Stomach (tissue), 19 donors: ENCODE data around the gene DMRT2. TPM values are rescaled to one million over a fixed set of nuclear protein-coding genes. Genes with fewer than 3 reads are reported as not detected.
A peak's percentile ranks its signal among the peaks of the same experiment; 100 is the strongest.

Source experiments
- DNase-seq, 2 donors: peaks; one replicate each; pipeline versions ENCODE4 v3.0.0 to v3.0.0-alpha.2; 2013 to 2019
- H3K27ac ChIP-seq, 5 donors: fragments of 200-600 bp in 4 of 5; sonication (generic) in 4 of 5; one replicate each; pipeline ENCODE4 v1.5.1; 2013 to 2019; ENCODE audit warnings: mild to moderate bottlenecking in 1 of 5, moderate library complexity in 1 of 5
- H3K27me3 ChIP-seq, 3 donors: fragments of 200-600 bp; sonication (generic); one replicate each; pipeline ENCODE4 v1.5.1; 2017 to 2019; ENCODE audit warnings: mixed run types in 1 of 3
- H3K36me3 ChIP-seq, 4 donors: fragments of 200-600 bp; sonication (generic); 1 replicate in 3 of 4; 2 replicates in 1 of 4; pipeline ENCODE4 v1.5.1; 2016 to 2019
- H3K4me1 ChIP-seq, 4 donors: fragments of 200-600 bp; sonication (generic); one replicate each; pipeline ENCODE4 v1.5.1; 2016 to 2019
- H3K4me3 ChIP-seq, 4 donors: fragments of 200-600 bp; sonication (generic) in 3 of 4; one replicate each; pipeline ENCODE4 v1.5.1; 2016 to 2019; ENCODE audit warnings: mild to moderate bottlenecking in 1 of 4
- H3K9me3 ChIP-seq, 4 donors: fragments of 200-600 bp; sonication (generic); one replicate each; pipeline ENCODE4 v1.5.1; 2016 to 2019
- CTCF ChIP-seq, 7 experiments: fragments of 450-650 bp in 4 of 7; fragments of 200-600 bp in 3 of 7; sonication (generic) in 3 of 7; IDR thresholded peaks; one replicate each; pipeline ENCODE4 v1.5.1; 2016 to 2019; ENCODE audit warnings: antibody characterized with exemption in 7 of 7, control low read depth in 2 of 7, mild to moderate bottlenecking in 1 of 7
- EP300 ChIP-seq: sonication (generic); formaldehyde crosslinking; IDR thresholded peaks from one replicate; pipeline ENCODE4 v1.6.1; 2017; ENCODE audit warnings: antibody characterized with exemption
- POLR2A ChIP-seq, 4 donors: fragments of 450-650 bp; IDR thresholded peaks; one replicate each; pipeline ENCODE4 v1.6.1; 2016; ENCODE audit warnings: antibody characterized with exemption in 4 of 4, control low read depth in 2 of 4, mild to moderate bottlenecking in 1 of 4, moderate library complexity in 1 of 4
- POLR2AphosphoS5 ChIP-seq, 3 donors: sonication (generic); formaldehyde crosslinking; IDR thresholded peaks; one replicate each; pipeline ENCODE4 v1.6.1; 2016; ENCODE audit warnings: antibody characterized with exemption in 3 of 3
- WGBS, 5 donors: extraction: QIAGEN DNeasy Blood & Tissue Kit in 3 of 5; methylation state at CpG; one replicate each; pipeline versions ENCODE4 v1.1.5 to v1.1.7; 2013 to 2018; 5-methylcytosine and 5-hydroxymethylcytosine counted together
- intact Hi-C: fragments of 100-400 bp; cut with DNase I; formaldehyde crosslinking; loops from one replicate; pipeline ENCODE4 v1.15.1; 2023; ENCODE audit warnings: low total_unique reads
- long read RNA-seq, 10 donors: transcript quantifications; one replicate each; lab custom pipeline, GENCODE V29; 2026
- polyA plus RNA-seq, 3 donors: library from polyadenylated mRNA; stranded (reverse); fragments of 200-250 nt; gene quantifications; one replicate each; pipeline ENCODE4 v1.2.3, GENCODE V29; 2013
- total RNA-seq, 5 donors: library from RNA; depleted of rRNA; stranded (reverse); fragments of >200 nt; gene quantifications; one replicate each; pipeline versions ENCODE4 v1.1.0 to v1.2.3, GENCODE V29; 2014 to 2016
- donor health status: healthy with polysubstance abuse.
- donor health status: Bipolar disorder and iron deficiency.
- donor health status: healthy.

Gene DMRT2
- total RNA-seq (10 to 100 TPM in 1 of 5 donors, 1 to 10 TPM in 1, not detected in 3; 2.3 to 23.2 TPM), polyA plus RNA-seq (under 1 TPM in 1 of 3 donors, not detected in 2; 0.08 TPM)
- long read RNA-seq, donor 1 = 0 reads
- long read RNA-seq, donor 2 = 0 reads
- long read RNA-seq, donor 3 = 0 reads
- long read RNA-seq, donor 4 = 0 reads
- long read RNA-seq, donor 5 = 0 reads
- long read RNA-seq, donor 6 = 0 reads
- long read RNA-seq, donor 7 = 0 reads
- long read RNA-seq, donor 8 = 0 reads
- long read RNA-seq, donor 9 = 0 reads
- long read RNA-seq, donor 10 = 0 reads

DNA sequence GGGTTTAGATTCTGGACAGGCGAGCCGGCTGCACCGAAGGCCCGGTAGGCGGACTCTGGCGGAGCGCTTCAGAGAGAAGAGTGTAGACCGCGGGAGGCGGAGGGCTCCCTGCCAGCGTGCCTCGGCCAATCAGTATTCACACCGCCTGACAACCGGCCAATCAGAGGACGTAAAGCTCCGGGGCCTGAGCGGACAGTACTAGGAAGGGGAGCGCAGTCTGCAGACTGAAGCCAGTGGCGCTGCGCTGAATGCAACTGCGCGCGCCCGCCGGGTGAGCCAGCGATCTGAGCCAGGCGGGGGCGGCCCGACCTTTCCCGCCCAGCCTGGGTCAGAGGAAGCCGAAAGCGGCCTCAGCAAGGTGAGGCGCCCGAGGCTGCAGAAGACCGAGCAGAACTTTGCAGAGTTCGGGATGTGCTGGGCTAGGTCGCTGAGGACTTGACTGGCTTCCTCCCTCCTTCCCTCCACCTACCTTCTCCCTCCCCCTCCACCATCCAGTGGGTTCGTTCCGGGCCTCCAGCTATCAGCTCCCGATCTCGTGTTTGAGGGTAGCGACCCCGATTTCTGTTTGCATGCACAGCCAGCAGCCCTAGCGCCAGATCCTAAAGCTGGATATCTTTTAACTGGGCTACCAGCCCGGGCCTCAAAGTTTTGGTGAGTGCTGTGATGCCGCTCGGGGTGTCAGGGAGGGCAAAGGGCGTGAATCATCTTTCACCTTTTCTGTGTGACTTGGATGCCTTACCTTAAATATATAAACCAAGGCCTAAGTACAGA is at the start of gene DMRT2:
TSS of gene DMRT2 (plus strand) at position 233 of the 771 bp plus-strand sequence. CDS start 1,257 bp downstream, outside the sequence.
- DNase-seq = peak; percentile 78 to 96
- Histone ChIP-seq H3K36me3 (no peaks in the 10 kb centered on the region), H3K27me3 (peaks cover 54 to 100% (median 87%) of the 10 kb centered on the region in 3 donors), H3K27ac (no peak within 1 kb of the TSS), H3K9me3 (peaks cover 0 to 29% (median 3%) of the 10 kb centered on the region in 4 donors), H3K4me1 (peaks cover 37 to 75% (median 55%) of the 10 kb centered on the region in 4 donors), H3K4me3 (peak within 1 kb of the TSS in 3 of 4 donors; percentile 23 to 46 (median 27))
- intact Hi-C loops = no loop called here
- TF ChIP-seq POLR2A (IDR thresholded peaks at IDR 0.05) (no peak), EP300 (no peak), POLR2AphosphoS5 (IDR thresholded peaks at IDR 0.05) (no peak), CTCF (IDR thresholded peaks at IDR 0.05) (peak in 1 of 7 experiments; percentile 10)
- 2 to 6% (median 4%) methylated on average over 36 to 48 of the region's 48 CpGs for WGBS, 5 donors

GRCh38 chr9:1001838-1002237 is 48.3 kb upstream of the DMRT2 start:
- H3K4me1 ChIP-seq = peaks cover 0 to 12% (median 0%) of the 10 kb centered on the region in 4 donors
- H3K27ac ChIP-seq = no peak overlapping the region
- H3K36me3 ChIP-seq = no peaks in the 10 kb centered on the region
- 78 to 85% (median 82%) methylated on average over 4 of the region's 4 CpGs for WGBS, 5 donors
- H3K27me3 ChIP-seq = peaks cover 0 to 10% (median 0%) of the 10 kb centered on the region in 3 donors
- no peak for DNase-seq
- TF ChIP-seq EP300 (no peak), POLR2A (IDR thresholded peaks at IDR 0.05) (no peak), POLR2AphosphoS5 (IDR thresholded peaks at IDR 0.05) (no peak), CTCF (IDR thresholded peaks at IDR 0.05) (no peak)
- H3K9me3 ChIP-seq = peaks cover 0 to 7% (median 0%) of the 10 kb centered on the region in 4 donors
- no peak overlapping the region for H3K4me3 ChIP-seq
- intact Hi-C loops = no loop called here

- peaks cover 0 to 7% (median 0%) of the 10 kb centered on the region in 4 donors for H3K9me3 ChIP-seq
- whole genome bisulfite sequencing, 5 donors = 82 to 100% (median 91%) methylated on average over 2 of the region's 2 CpGs
- H3K27me3 ChIP-seq = peaks cover 0 to 18% (median 0%) of the 10 kb centered on the region in 3 donors
- intact Hi-C loops = no loop called here
- H3K36me3 ChIP-seq = no peaks in the 10 kb centered on the region
- H3K27ac ChIP-seq = no peak overlapping the region
- no peak for DNase-seq
- no peak overlapping the region for H3K4me3 ChIP-seq
- no peak for TF ChIP-seq POLR2A (IDR thresholded peaks at IDR 0.05)
- no peak for TF ChIP-seq EP300
- no peak for TF ChIP-seq CTCF (IDR thresholded peaks at IDR 0.05)
- TF ChIP-seq POLR2AphosphoS5 (IDR thresholded peaks at IDR 0.05) = no peak
- H3K4me1 ChIP-seq = peaks cover 0 to 12% (median 0%) of the 10 kb centered on the region in 4 donors
These were observed 47.5 kb upstream of the DMRT2 start for GRCh38 chr9:1002678-1003077.

DNA sequence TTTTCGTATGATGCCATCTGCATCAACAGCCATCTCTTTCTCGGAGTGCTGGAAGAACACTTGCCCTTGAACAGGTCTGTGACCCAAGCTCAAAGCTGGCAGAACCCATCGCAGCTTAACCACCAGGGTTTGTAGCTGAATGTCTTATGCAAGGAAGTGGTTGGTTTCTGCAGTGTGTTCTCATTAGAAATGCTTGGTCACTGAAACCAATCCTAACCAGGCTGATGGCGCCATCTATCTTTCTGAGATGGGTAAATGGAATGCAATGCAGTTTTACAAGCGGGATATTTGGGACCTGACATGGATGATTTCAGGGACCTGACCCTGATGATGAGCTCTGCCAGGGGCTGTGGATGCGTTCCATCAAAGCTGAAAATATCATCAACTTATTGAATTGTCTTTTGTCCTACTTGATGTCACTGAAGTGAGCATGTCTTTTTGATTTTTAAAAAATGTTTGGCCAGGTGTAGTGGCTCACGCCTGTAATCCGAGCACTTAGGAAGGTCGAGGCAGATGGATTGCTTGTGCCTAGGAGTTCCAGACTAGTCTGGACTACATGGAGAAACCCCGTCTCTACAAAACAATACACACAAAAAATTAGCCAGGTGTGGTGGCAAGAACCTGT is 45.0 kb upstream of the DMRT2 start:
- intact Hi-C loops = no loop called here
- DNase-seq = peak in 1 of 2 donors; percentile 79
- no peaks in the 10 kb centered on the region for H3K36me3 ChIP-seq
- TF ChIP-seq CTCF (IDR thresholded peaks at IDR 0.05) (peak in 4 of 7 experiments; percentile 16 to 55 (median 26)), EP300 (no peak), POLR2A (IDR thresholded peaks at IDR 0.05) (no peak), POLR2AphosphoS5 (IDR thresholded peaks at IDR 0.05) (no peak)
- no peaks in the 10 kb centered on the region for H3K9me3 ChIP-seq
- no peak overlapping the region for H3K4me3 ChIP-seq
- 55 to 57% (median 57%) methylated on average over 10 of the region's 10 CpGs for WGBS, 5 donors
- no peak overlapping the region for H3K27ac ChIP-seq
- H3K4me1 ChIP-seq = peaks cover 0 to 8% (median 3%) of the 10 kb centered on the region in 4 donors
- H3K27me3 ChIP-seq = peaks cover 0 to 38% (median 0%) of the 10 kb centered on the region in 3 donors
